Stomach (tissue), 4 donors: ENCODE data around the gene MB.

Experiments
- CTCF ChIP-seq, 7 experiments: fragments of 450-650 bp in 4 of 7; fragments of 200-600 bp in 3 of 7; sonication (generic) in 3 of 7; IDR thresholded peaks; one replicate each; pipeline ENCODE4 v1.5.1; 2016 to 2019; ENCODE audit warnings: antibody characterized with exemption in 7 of 7, control low read depth in 2 of 7, mild to moderate bottlenecking in 1 of 7
- POLR2AphosphoS5 ChIP-seq, 3 donors: sonication (generic); formaldehyde crosslinking; IDR thresholded peaks; one replicate each; pipeline ENCODE4 v1.6.1; 2016; ENCODE audit warnings: antibody characterized with exemption in 3 of 3

DNA sequence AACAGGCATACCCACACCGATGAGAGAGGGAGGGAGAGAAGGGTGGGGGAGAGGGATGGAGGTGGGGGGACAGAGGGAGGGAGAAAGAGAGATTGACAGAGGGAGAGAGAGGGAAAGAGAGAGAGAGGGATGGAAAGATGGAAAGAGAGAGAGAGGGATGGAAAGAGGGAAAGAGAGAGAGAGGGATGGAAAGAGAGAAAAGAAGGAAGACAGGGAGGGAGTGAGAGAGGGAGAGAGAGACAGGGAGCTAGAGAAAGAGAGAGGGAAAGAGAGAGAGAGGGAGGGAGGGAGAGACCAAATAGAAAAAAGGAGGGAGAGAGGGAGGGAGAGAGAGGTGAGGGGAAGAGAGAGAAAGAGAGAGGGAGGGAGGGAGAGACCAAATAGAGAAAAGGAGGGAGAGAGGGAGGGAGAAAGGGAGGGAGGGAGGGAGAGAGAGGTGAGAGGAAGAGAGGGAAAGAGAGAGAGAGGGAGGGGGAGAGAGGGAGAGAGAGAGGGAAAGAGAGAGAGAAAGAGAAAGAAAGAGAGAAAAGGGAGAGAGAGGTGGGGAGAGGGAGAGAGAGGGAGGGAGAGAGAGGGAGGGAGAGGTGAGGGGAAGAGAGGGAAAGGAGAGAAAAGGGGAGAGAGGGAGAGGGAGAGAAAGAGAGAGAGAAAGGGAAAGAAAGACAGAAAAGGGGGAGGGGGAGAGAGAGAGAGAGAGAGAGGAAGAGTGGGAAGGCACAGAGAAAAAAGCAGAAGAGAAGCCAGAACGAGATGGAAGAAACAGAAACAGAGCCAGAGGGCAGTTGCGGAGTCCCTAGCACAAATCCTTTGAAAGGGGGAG is 23.8 kb downstream of the MB start:
- TF ChIP-seq CTCF (IDR thresholded peaks at IDR 0.05) (no peak), POLR2AphosphoS5 (IDR thresholded peaks at IDR 0.05) (no peak)
